GM18526 (cell line): Measurements from ENCODE around the gene NT5DC4.

Experiments used
- POLR2A ChIP-seq: IDR thresholded peaks from 3 replicates; pipeline ENCODE4 v1.6.1; 2011; ENCODE audit not compliant: insufficient read length; ENCODE audit errors: extremely low read depth

Gene NT5DC4

GRCh38 chr2:112730216-112730615 is 9.4 kb downstream of the NT5DC4 start:
- no peak for TF ChIP-seq POLR2A

- TF ChIP-seq POLR2A = no peak
Measured at GRCh38 chr2:112730791-112731190, 10.0 kb downstream of the NT5DC4 start.

- no peak for TF ChIP-seq POLR2A
Measured at GRCh38 chr2:112731479-112731878, 10.7 kb downstream of the NT5DC4 start.

GRCh38 chr2:112733456-112733855 is 12.6 kb downstream of the NT5DC4 start:
- no peak for TF ChIP-seq POLR2A

GRCh38 chr2:112733871-112734270 is 13.1 kb downstream of the NT5DC4 start:
- no peak for TF ChIP-seq POLR2A

- TF ChIP-seq POLR2A = no peak
Measured at GRCh38 chr2:112737542-112738232, 16.9 kb downstream of the NT5DC4 start.

GRCh38 chr2:112740527-112740926 is 19.7 kb downstream of the NT5DC4 start:
- no peak for TF ChIP-seq POLR2A

- no peak for TF ChIP-seq POLR2A
Measured at GRCh38 chr2:112749755-112750559, 29.1 kb downstream of the NT5DC4 start.

GRCh38 chr2:112750560-112750843 is 29.7 kb downstream of the NT5DC4 start:
- TF ChIP-seq POLR2A = no peak

GRCh38 chr2:112751451-112752197 is 30.8 kb downstream of the NT5DC4 start:
- no peak for TF ChIP-seq POLR2A

- TF ChIP-seq POLR2A = no peak
Measured at GRCh38 chr2:112752667-112753066, 31.8 kb downstream of the NT5DC4 start.

- no peak for TF ChIP-seq POLR2A
Measured at GRCh38 chr2:112754564-112754963, 33.7 kb downstream of the NT5DC4 start.

- no peak for TF ChIP-seq POLR2A
Measured at GRCh38 chr2:112755444-112755843, 34.6 kb downstream of the NT5DC4 start.

- no peak for TF ChIP-seq POLR2A
Measured at GRCh38 chr2:112756207-112756606, 35.4 kb downstream of the NT5DC4 start.

GRCh38 chr2:112757265-112757664 is 36.4 kb downstream of the NT5DC4 start:
- no peak for TF ChIP-seq POLR2A

- TF ChIP-seq POLR2A = no peak
Measured at GRCh38 chr2:112758711-112759110, 37.9 kb downstream of the NT5DC4 start.
